HEK293T (cell line): ENCODE results near the gene PKNOX2.

Experiments
- CTCF ChIA-PET: fragments of 350-600 bp; formaldehyde crosslinking; extraction: SDS; loops from one replicate; lab custom pipeline; 2021; ENCODE audit warnings: antibody characterized with exemption, inconsistent platforms; lab: Yijun Ruan, JAX
- POLR2A ChIA-PET: fragments of 350-600 bp; formaldehyde crosslinking; extraction: SDS; loops from one replicate; lab custom pipeline; 2020; ENCODE audit warnings: antibody characterized with exemption, inconsistent platforms; lab: Yijun Ruan, JAX
- DNase-seq: peaks from one replicate; pipeline ENCODE4 v3.0.0; 2012; ENCODE audit warnings: mixed read lengths; ENCODE audit errors: extremely low spot score
- ARNT ChIP-seq: fragments of 450-650 bp; IDR thresholded peaks from 2 replicates; pipeline ENCODE4 v1.6.1; 2017; ENCODE audit warnings: mild to moderate bottlenecking
- BHLHE40 ChIP-seq: fragments of 450-650 bp; IDR thresholded peaks from 2 replicates; pipeline ENCODE4 v1.6.1; 2016; ENCODE audit warnings: mild to moderate bottlenecking, moderate library complexity, borderline replicate concordance
- CTBP1 ChIP-seq: fragments of 450-650 bp; IDR thresholded peaks from 2 replicates; pipeline ENCODE4 v1.6.1; 2016; ENCODE audit warnings: borderline replicate concordance
- ELF4 ChIP-seq: fragments of 450-650 bp; IDR thresholded peaks from 2 replicates; pipeline ENCODE4 v1.6.1; 2017; ENCODE audit warnings: antibody characterized with exemption
- FOXA1 ChIP-seq: fragments of 450-650 bp; IDR thresholded peaks from 2 replicates; pipeline ENCODE4 v1.6.1; 2016; ENCODE audit warnings: mild to moderate bottlenecking
- FOXK2 ChIP-seq: fragments of 450-650 bp; IDR thresholded peaks from 2 replicates; pipeline ENCODE4 v1.6.1; 2016; ENCODE audit warnings: mild to moderate bottlenecking
- FOXM1 ChIP-seq: fragments of 450-650 bp; IDR thresholded peaks from 2 replicates; pipeline ENCODE4 v1.6.1; 2017; ENCODE audit warnings: mild to moderate bottlenecking, borderline replicate concordance
- HDGF ChIP-seq: fragments of 450-650 bp; IDR thresholded peaks from 2 replicates; pipeline ENCODE4 v1.6.1; 2017; ENCODE audit warnings: antibody characterized with exemption, borderline replicate concordance
- L3MBTL2 ChIP-seq: fragments of 450-650 bp; conservative IDR thresholded peaks from 2 replicates; pipeline ENCODE4 v1.6.1; 2016; ENCODE audit warnings: mild to moderate bottlenecking
- LEF1 ChIP-seq: fragments of 450-650 bp; IDR thresholded peaks from 2 replicates; pipeline ENCODE4 v1.6.1; 2017; ENCODE audit warnings: mild to moderate bottlenecking, borderline replicate concordance
- NFRKB ChIP-seq: fragments of 450-650 bp; IDR thresholded peaks from 2 replicates; pipeline ENCODE4 v1.6.1; 2016; ENCODE audit warnings: mild to moderate bottlenecking, moderate library complexity
- PKNOX1 ChIP-seq: fragments of 450-650 bp; IDR thresholded peaks from 2 replicates; pipeline ENCODE4 v1.6.1; 2016
- SP1 ChIP-seq: fragments of 450-650 bp; IDR thresholded peaks from 2 replicates; pipeline ENCODE4 v1.6.1; 2017
- SUZ12 ChIP-seq: fragments of 450-650 bp; IDR thresholded peaks from 2 replicates; pipeline ENCODE4 v1.6.1; 2016; ENCODE audit warnings: mild to moderate bottlenecking
- TARDBP ChIP-seq: fragments of 450-650 bp; IDR thresholded peaks from 2 replicates; pipeline ENCODE4 v1.6.1; 2016
- ZNF384 ChIP-seq: fragments of 450-650 bp; IDR thresholded peaks from 2 replicates; pipeline ENCODE4 v1.6.1; 2016

Gene PKNOX2

GRCh38 chr11:125128450-125128849 lies 36.1 kb upstream of the PKNOX2 start:
- ChIA-PET CTCF (no interaction called here), POLR2A (interaction anchor here (1.2 kb wide), 1 partner anchor 17 kb away, joined by 3 read pairs; the partner anchor contains the start of gene TMEM218)
- no peak for TF ChIP-seq PKNOX1
- no peak for TF ChIP-seq FOXM1
- TF ChIP-seq BHLHE40 = no peak
- no peak for TF ChIP-seq NFRKB
- TF ChIP-seq CTBP1 = no peak
- no peak for TF ChIP-seq TARDBP
- no peak for DNase-seq

- no peak for DNase-seq
- TF ChIP-seq SP1 (no peak), ELF4 (no peak), FOXM1 (no peak), NFRKB (no peak), BHLHE40 (no peak), HDGF (no peak), ZNF384 (no peak)
- CTCF ChIA-PET = interaction anchor here (1.4 kb wide), 1 partner anchor 13 kb away, joined by 6 read pairs; no protein-coding TSS in a partner anchor
- POLR2A ChIA-PET = interaction anchor here (1.2 kb wide), 1 partner anchor 18 kb away, joined by 3 read pairs; the partner anchor contains the start of gene TMEM218
Measured at GRCh38 chr11:125129316-125129993, 35.1 kb upstream of the PKNOX2 start.

GRCh38 chr11:125132071-125132470 lies 32.5 kb upstream of the PKNOX2 start:
- no peak for DNase-seq
- ChIA-PET CTCF (interaction anchor here (0.6 kb wide), 1 partner anchor 48 kb away, joined by 4 read pairs; no protein-coding TSS in a partner anchor), POLR2A (interaction anchor here (1.2 kb wide), 1 partner anchor 20 kb away, joined by 3 read pairs; the partner anchor contains the start of gene TMEM218)
- TF ChIP-seq FOXK2 (no peak), HDGF (no peak), FOXM1 (no peak), ELF4 (no peak), L3MBTL2 (no peak), SP1 (no peak), FOXA1 (no peak), ARNT (no peak), CTBP1 (no peak), BHLHE40 (no peak), LEF1 (no peak), NFRKB (no peak), PKNOX1 (no peak), SUZ12 (no peak), TARDBP (no peak), ZNF384 (no peak)

GRCh38 chr11:125132596-125132995 lies 32.0 kb upstream of the PKNOX2 start:
- CTCF ChIA-PET = interaction anchor here (0.6 kb wide), 1 partner anchor 47 kb away, joined by 4 read pairs; no protein-coding TSS in a partner anchor
- POLR2A ChIA-PET = interaction anchor here (1.2 kb wide), 1 partner anchor 21 kb away, joined by 3 read pairs; the partner anchor contains the start of gene TMEM218

GRCh38 chr11:125136001-125136400 lies 28.6 kb upstream of the PKNOX2 start:
- TF ChIP-seq FOXA1 = no peak
- no peak for TF ChIP-seq ZNF384
- TF ChIP-seq SP1 = no peak
- TF ChIP-seq FOXM1 = no peak
- no peak for TF ChIP-seq PKNOX1
- ChIA-PET POLR2A (no interaction called here), CTCF (no interaction called here)
- no peak for DNase-seq

More at GRCh38 chr11:125132596-125132995, 32.0 kb upstream of the PKNOX2 start:
- DNase-seq = no peak
- TF ChIP-seq L3MBTL2 = no peak
- TF ChIP-seq HDGF = no peak

GRCh38 chr11:125138966-125139365 lies 25.6 kb upstream of the PKNOX2 start:
- CTCF ChIA-PET = no interaction called here
- POLR2A ChIA-PET = interaction anchor here (0.9 kb wide), 1 partner anchor 27 kb away, joined by 3 read pairs; no protein-coding TSS in a partner anchor
- DNase-seq = no peak
- TF ChIP-seq SP1 (no peak), PKNOX1 (no peak), CTBP1 (no peak), ARNT (no peak), L3MBTL2 (no peak), ELF4 (no peak), FOXK2 (no peak), HDGF (no peak), FOXA1 (no peak), TARDBP (no peak), NFRKB (no peak), SUZ12 (no peak)
